OCI-LY3 (cell line): ENCODE data around the gene TANC1.

Experiments used
- EZH2phosphoT487 ChIP-seq: fragments of 200-600 bp; shearing (Covaris generic); IDR thresholded peaks from 2 replicates; pipeline ENCODE4 v1.6.1; 2018; ENCODE audit warnings: antibody characterized with exemption, mixed run types, low read depth
- TF ChIP-seq, protein P1 (sequence below): fragments of 200-600, 300-600 bp; sonication (generic); IDR thresholded peaks from 2 replicates; pipeline ENCODE4 v1.5.1; 2014; ENCODE audit warnings: antibody characterized with exemption, low read length, low read depth

DNA sequence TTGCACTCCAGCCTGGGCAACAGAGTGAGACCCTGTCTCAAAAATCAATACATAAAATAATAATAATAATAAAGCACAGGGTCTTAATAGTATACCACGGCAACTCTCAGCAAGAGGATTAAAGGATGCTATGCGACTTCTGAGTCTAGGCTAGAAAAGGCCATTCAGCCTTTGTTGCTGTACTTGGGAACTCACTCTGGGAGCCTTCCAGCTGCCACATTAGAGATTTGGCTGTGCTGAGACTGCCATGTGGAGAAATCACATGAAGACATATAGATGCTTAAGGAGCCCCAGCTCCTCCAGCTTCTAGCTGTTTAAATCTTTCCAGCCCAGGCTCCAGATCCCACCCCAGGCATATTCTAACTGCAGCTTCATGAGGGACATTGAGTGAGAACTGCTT is 8.2 kb upstream of the TANC1 start:
- TF ChIP-seq, protein P1, sequence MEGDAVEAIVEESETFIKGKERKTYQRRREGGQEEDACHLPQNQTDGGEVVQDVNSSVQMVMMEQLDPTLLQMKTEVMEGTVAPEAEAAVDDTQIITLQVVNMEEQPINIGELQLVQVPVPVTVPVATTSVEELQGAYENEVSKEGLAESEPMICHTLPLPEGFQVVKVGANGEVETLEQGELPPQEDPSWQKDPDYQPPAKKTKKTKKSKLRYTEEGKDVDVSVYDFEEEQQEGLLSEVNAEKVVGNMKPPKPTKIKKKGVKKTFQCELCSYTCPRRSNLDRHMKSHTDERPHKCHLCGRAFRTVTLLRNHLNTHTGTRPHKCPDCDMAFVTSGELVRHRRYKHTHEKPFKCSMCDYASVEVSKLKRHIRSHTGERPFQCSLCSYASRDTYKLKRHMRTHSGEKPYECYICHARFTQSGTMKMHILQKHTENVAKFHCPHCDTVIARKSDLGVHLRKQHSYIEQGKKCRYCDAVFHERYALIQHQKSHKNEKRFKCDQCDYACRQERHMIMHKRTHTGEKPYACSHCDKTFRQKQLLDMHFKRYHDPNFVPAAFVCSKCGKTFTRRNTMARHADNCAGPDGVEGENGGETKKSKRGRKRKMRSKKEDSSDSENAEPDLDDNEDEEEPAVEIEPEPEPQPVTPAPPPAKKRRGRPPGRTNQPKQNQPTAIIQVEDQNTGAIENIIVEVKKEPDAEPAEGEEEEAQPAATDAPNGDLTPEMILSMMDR = no peak
- no peak for TF ChIP-seq EZH2phosphoT487
